ENCODE data around the gene WRNIP1.

DNA sequence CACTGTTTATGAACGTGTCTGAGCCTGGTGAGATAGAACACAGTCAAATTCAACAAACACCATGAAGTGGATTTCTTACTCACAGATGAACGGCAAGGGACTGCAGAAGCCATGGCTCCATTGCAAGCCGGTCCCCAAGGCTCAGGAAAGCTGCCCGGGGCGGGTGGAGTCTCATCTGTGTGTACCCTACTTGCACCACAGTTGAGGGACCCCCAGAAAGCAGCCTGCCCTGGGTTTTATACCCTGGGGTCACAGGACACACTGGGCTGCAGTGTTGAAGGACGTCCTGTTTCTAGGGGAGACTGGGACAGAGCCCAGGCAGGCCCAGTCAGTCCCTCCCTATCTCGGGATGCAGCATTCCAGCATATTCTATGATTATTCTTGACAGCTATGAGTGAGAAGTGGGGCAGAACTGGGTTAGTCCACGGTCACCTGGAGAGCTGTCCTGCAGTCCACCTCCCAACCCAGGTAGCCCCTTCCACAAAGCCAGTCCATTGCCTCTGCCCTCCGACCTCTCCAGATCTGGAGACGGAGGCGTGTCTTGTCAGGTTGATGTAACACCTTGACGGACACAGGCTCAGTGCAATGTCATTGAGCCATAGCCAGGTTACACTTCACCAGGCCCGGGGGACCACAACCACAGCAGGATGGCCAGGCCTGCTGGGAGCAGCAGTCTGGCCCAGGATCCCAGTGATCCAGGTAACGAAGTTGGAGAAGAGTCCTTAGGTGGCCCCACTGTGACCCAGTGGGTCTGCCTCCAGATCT is 35.5 kb downstream of the WRNIP1 start:
- TF ChIP-seq, protein P1, sequence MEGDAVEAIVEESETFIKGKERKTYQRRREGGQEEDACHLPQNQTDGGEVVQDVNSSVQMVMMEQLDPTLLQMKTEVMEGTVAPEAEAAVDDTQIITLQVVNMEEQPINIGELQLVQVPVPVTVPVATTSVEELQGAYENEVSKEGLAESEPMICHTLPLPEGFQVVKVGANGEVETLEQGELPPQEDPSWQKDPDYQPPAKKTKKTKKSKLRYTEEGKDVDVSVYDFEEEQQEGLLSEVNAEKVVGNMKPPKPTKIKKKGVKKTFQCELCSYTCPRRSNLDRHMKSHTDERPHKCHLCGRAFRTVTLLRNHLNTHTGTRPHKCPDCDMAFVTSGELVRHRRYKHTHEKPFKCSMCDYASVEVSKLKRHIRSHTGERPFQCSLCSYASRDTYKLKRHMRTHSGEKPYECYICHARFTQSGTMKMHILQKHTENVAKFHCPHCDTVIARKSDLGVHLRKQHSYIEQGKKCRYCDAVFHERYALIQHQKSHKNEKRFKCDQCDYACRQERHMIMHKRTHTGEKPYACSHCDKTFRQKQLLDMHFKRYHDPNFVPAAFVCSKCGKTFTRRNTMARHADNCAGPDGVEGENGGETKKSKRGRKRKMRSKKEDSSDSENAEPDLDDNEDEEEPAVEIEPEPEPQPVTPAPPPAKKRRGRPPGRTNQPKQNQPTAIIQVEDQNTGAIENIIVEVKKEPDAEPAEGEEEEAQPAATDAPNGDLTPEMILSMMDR (conservative IDR thresholded peaks at IDR 0.05; ENCODE audit: low read length): no peak
- TF ChIP-seq EZH2phosphoT487 (IDR thresholded peaks at IDR 0.05; ENCODE audit: borderline replicate concordance): no peak
